ENCODE data around the gene CFAP77. TPM values are rescaled to one million over a fixed set of nuclear protein-coding genes. Genes with fewer than 3 reads are reported as not detected.

The CFAP77 gene
- total RNA-seq, 1 experiment from 2014 or later: not detected

DNA sequence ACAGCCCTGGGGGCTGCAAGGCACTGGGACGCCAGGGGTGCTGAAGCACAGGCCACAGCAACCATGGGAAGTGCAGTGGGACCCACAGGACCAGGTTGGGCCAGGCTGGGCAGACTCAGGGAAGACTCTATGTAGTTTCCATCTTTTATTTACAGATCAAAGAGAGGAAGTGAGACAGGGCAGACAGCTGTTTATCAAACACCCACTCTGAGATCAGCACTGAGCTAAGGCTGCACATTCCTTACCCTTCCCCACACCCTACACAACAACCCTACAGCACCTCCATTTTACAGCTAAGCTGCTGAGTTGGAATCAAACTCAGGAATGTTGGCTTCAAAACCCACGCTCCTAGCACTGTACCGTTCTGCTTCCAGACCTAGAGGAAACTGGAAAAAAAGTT, 192.2 kb downstream of the CFAP77 start:
- H3K36me3 ChIP-seq (ENCODE audit: insufficient read depth, low read length, poor library complexity, severe bottlenecking): peaks cover 8% of the 10 kb centered on the region
- POLR2A ChIA-PET (ENCODE audit: low non-redundant PET): no interaction called here
- no peak overlapping the region for H3K27ac ChIP-seq (ENCODE audit: low read depth, low read length, poor library complexity, severe bottlenecking)
- no peaks in the 10 kb centered on the region for H3K4me1 ChIP-seq (ENCODE audit: insufficient read depth, low read length, poor library complexity, severe bottlenecking)
- no peaks in the 10 kb centered on the region for H3K27me3 ChIP-seq (replicated peaks; ENCODE audit: insufficient read depth, low read depth, low read length, poor library complexity)
- DNase-seq (ENCODE audit: low spot score): no peak
- no TSS peak for BruUV-seq (replicated peaks)
- no peak overlapping the region for H3K4me3 ChIP-seq (ENCODE audit: low read depth, low read length, poor library complexity, severe bottlenecking)
- no peaks in the 10 kb centered on the region for H3K9me3 ChIP-seq (ENCODE audit: low read depth, low read length, poor library complexity, severe bottlenecking)
- CTCF ChIA-PET: no interaction called here
- intact Hi-C loops (cut with micrococcal nuclease; ENCODE audit: unreplicated experiment): no loop called here
- TF ChIP-seq EZH2 (IDR thresholded peaks at IDR 0.05; ENCODE audit: borderline replicate concordance, low read depth, low read length, poor library complexity, severe bottlenecking) (no peak), CTCF (conservative IDR thresholded peaks at IDR 0.05; ENCODE audit: low read depth, low read length) (no peak)

DNA sequence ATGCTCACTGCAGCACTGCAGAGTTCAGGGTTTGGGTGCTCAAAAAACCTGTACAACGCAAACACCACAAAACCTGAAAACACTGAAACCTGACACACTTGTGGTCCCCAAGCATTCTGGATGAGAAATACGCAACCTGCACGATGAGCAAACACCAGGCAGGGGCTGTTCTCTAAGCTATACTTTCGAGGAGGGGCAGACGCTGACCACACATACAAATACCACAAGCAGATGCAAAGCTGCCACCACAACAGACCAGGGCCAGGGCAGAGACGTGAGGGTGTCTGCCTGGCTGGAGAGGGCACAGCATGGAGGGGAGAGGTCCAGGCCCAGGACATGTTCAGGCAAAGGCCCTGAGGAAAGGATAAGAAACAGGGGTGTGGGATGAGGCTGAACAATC, 195.4 kb downstream of the CFAP77 start:
- intact Hi-C loops (cut with micrococcal nuclease; ENCODE audit: unreplicated experiment): no loop called here

GRCh38 chr9:132606066-132606465, 196.1 kb downstream of the CFAP77 start:
- no TSS peak for BruUV-seq (replicated peaks)
- CTCF ChIA-PET: no interaction called here
- TF ChIP-seq CTCF (conservative IDR thresholded peaks at IDR 0.05; ENCODE audit: low read depth, low read length): no peak
- TF ChIP-seq EZH2 (IDR thresholded peaks at IDR 0.05; ENCODE audit: borderline replicate concordance, low read depth, low read length, poor library complexity, severe bottlenecking): no peak
- Histone ChIP-seq H3K36me3 (ENCODE audit: insufficient read depth, low read length, poor library complexity, severe bottlenecking) (peaks cover 3% of the 10 kb centered on the region), H3K4me3 (ENCODE audit: low read depth, low read length, poor library complexity, severe bottlenecking) (no peak overlapping the region), H3K27ac (ENCODE audit: low read depth, low read length, poor library complexity, severe bottlenecking) (no peak overlapping the region), H3K9me3 (ENCODE audit: low read depth, low read length, poor library complexity, severe bottlenecking) (no peaks in the 10 kb centered on the region), H3K4me1 (ENCODE audit: insufficient read depth, low read length, poor library complexity, severe bottlenecking) (no peaks in the 10 kb centered on the region), H3K27me3 (replicated peaks; ENCODE audit: insufficient read depth, low read depth, low read length, poor library complexity) (no peaks in the 10 kb centered on the region)
- POLR2A ChIA-PET (ENCODE audit: low non-redundant PET): no interaction called here
- intact Hi-C loops (cut with micrococcal nuclease; ENCODE audit: unreplicated experiment): no loop called here
- DNase-seq (ENCODE audit: low spot score): no peak

More for the DNA sequence above, 195.4 kb downstream of the CFAP77 start:
- CTCF ChIA-PET: no interaction called here
- Histone ChIP-seq H3K27ac (ENCODE audit: low read depth, low read length, poor library complexity, severe bottlenecking) (no peak overlapping the region), H3K27me3 (replicated peaks; ENCODE audit: insufficient read depth, low read depth, low read length, poor library complexity) (no peaks in the 10 kb centered on the region), H3K4me1 (ENCODE audit: insufficient read depth, low read length, poor library complexity, severe bottlenecking) (no peaks in the 10 kb centered on the region), H3K9me3 (ENCODE audit: low read depth, low read length, poor library complexity, severe bottlenecking) (no peaks in the 10 kb centered on the region), H3K36me3 (ENCODE audit: insufficient read depth, low read length, poor library complexity, severe bottlenecking) (peaks cover 3% of the 10 kb centered on the region), H3K4me3 (ENCODE audit: low read depth, low read length, poor library complexity, severe bottlenecking) (no peak overlapping the region)
- no peak for DNase-seq (ENCODE audit: low spot score)
- BruUV-seq (replicated peaks): no TSS peak
- POLR2A ChIA-PET (ENCODE audit: low non-redundant PET): no interaction called here
- TF ChIP-seq CTCF (conservative IDR thresholded peaks at IDR 0.05; ENCODE audit: low read depth, low read length) (no peak), EZH2 (IDR thresholded peaks at IDR 0.05; ENCODE audit: borderline replicate concordance, low read depth, low read length, poor library complexity, severe bottlenecking) (no peak)

All from A673 (cell line).